GM19035 (cell line): ENCODE results near the gene AREL1.
"Not testable (repeated sequence)": the region's sequence is repeated elsewhere in the genome, so short reads cannot be mapped to it uniquely, and the experiment has no call there.

Experiments
- ATAC-seq: cut with Tn5 transposase; IDR thresholded peaks from one replicate; pipeline ENCODE4 v1.9.1; 2021; ENCODE audit not compliant: unreplicated experiment

AREL1 gene

GRCh38 chr14:74712499-74713394, at the start of gene AREL1, which contains the start of gene FCF1:
AREL1 (minus strand) TSS chr14:74713080; CDS start chr14:74685615, 27,465 bp downstream.
FCF1 (plus strand) TSS chr14:74713144; CDS start chr14:74713198, 54 bp downstream.
- peak; percentile 97 for ATAC-seq

- not testable (repeated sequence) for ATAC-seq
These were observed 45.6 kb upstream of the AREL1 start for GRCh38 chr14:74758505-74758904.

- ATAC-seq = no peak
These were observed 43.4 kb upstream of the AREL1 start for GRCh38 chr14:74756326-74756725.

- ATAC-seq = no peak
These were observed 42.0 kb upstream of the AREL1 start for GRCh38 chr14:74754899-74755298.

GRCh38 chr14:74754157-74754556, 41.3 kb upstream of the AREL1 start:
- no peak for ATAC-seq

- no peak for ATAC-seq
These were observed 34.4 kb upstream of the AREL1 start for GRCh38 chr14:74747237-74747636.

- no peak for ATAC-seq
These were observed 26.6 kb upstream of the AREL1 start for GRCh38 chr14:74739293-74740030.

- ATAC-seq = no peak
These were observed 25.0 kb upstream of the AREL1 start for GRCh38 chr14:74737753-74738325.

GRCh38 chr14:74735125-74735524, 22.2 kb upstream of the AREL1 start:
- ATAC-seq = no peak

GRCh38 chr14:74733221-74733620, 20.3 kb upstream of the AREL1 start:
- no peak for ATAC-seq

GRCh38 chr14:74732387-74732786, 19.5 kb upstream of the AREL1 start:
- ATAC-seq = no peak

GRCh38 chr14:74723134-74723533, 10.3 kb upstream of the AREL1 start:
- no peak for ATAC-seq

- ATAC-seq = no peak
These were observed 7.6 kb upstream of the AREL1 start for GRCh38 chr14:74720526-74720925.

- no peak for ATAC-seq
These were observed 485 bp upstream of the AREL1 start for GRCh38 chr14:74713395-74713735.

GRCh38 chr14:74711651-74712050, 1.2 kb downstream of the AREL1 start:
- ATAC-seq = no peak

- no peak for ATAC-seq
These were observed 2.4 kb downstream of the AREL1 start for GRCh38 chr14:74710480-74710879.

- no peak for ATAC-seq
These were observed 7.0 kb downstream of the AREL1 start for GRCh38 chr14:74705613-74706500.

- no peak for ATAC-seq
These were observed 8.2 kb downstream of the AREL1 start for GRCh38 chr14:74704656-74705055.

GRCh38 chr14:74703043-74703442, 9.8 kb downstream of the AREL1 start:
- no peak for ATAC-seq

GRCh38 chr14:74702293-74702692, 10.6 kb downstream of the AREL1 start:
- ATAC-seq = no peak

GRCh38 chr14:74698465-74698864, 14.4 kb downstream of the AREL1 start:
- no peak for ATAC-seq
